HG02870 (cell line): ENCODE results near the gene TBKBP1.

Experiments
- ATAC-seq: cut with Tn5 transposase; IDR thresholded peaks from one replicate; pipeline ENCODE4 v1.9.1; 2021; ENCODE audit warnings: mild to moderate bottlenecking, moderate library complexity; ENCODE audit not compliant: unreplicated experiment

TBKBP1 gene, protein sequence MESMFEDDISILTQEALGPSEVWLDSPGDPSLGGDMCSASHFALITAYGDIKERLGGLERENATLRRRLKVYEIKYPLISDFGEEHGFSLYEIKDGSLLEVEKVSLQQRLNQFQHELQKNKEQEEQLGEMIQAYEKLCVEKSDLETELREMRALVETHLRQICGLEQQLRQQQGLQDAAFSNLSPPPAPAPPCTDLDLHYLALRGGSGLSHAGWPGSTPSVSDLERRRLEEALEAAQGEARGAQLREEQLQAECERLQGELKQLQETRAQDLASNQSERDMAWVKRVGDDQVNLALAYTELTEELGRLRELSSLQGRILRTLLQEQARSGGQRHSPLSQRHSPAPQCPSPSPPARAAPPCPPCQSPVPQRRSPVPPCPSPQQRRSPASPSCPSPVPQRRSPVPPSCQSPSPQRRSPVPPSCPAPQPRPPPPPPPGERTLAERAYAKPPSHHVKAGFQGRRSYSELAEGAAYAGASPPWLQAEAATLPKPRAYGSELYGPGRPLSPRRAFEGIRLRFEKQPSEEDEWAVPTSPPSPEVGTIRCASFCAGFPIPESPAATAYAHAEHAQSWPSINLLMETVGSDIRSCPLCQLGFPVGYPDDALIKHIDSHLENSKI

DNA sequence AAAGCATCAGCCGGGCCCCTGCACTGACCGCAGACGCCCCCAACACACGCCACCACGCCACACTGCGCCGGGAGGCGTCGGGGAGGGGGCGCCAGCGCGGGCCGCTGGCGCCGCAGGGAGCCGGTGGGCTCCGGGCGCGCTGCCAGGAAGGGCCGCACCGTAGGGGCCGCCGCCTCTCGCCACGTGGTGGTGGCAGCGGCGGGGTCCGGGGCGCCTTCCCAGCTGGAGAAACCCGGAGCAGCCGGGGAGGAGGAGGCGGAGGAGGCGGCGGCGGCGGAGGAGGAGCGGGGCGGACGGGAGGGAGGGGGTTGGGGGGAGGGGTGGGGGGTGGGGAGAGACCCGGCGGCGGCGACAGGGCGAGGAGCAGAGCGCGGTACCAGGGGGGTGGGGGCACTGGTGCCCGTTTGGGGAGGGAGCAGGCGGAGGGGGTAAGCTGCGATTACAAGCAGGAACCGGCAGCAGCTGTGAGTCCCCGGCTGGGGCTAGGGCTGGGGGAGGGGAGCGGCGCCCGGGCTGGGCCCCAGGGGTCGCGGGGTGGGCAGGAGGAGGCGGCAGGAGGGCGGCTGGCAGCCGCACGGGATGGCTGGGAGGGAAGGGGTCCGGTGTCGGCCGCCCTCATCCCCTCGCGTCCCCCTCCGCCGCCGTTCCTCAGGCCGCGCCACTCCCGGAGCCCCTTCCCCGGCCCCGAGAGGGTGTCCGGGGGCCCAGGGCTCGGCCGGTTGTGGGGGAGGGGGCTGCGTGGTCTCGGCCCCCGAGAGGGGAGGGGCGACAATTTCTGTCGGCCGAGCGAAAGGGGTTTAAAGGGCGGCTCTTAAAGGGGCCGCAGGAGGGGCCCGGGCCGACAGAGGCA is at the start of gene TBKBP1:
Gene TBKBP1 (plus strand): TSS at position 431 of the 850 bp plus-strand sequence. CDS start 1,952 bp downstream, outside the sequence.
- no peak for ATAC-seq

DNA sequence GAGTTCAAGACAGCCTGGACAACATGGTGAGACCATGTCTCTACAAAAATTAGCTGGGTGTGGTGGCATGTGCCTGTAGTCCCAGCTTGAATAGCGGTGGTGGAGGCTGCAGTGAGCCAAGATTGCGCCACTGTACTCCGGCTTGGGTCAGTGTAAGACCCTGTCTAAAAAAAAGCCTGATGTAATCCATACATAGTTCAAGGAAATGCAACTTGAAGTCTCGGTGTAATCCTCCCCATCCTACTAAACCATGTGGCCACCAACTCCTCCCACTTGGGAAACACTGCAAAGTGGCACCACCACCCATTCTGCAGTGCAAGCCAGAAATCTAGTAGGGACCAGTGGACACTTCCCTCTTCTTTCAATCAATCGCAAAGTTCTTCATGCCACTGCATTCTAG is 49.6 kb upstream of the TBKBP1 start:
- ATAC-seq: no peak

DNA sequence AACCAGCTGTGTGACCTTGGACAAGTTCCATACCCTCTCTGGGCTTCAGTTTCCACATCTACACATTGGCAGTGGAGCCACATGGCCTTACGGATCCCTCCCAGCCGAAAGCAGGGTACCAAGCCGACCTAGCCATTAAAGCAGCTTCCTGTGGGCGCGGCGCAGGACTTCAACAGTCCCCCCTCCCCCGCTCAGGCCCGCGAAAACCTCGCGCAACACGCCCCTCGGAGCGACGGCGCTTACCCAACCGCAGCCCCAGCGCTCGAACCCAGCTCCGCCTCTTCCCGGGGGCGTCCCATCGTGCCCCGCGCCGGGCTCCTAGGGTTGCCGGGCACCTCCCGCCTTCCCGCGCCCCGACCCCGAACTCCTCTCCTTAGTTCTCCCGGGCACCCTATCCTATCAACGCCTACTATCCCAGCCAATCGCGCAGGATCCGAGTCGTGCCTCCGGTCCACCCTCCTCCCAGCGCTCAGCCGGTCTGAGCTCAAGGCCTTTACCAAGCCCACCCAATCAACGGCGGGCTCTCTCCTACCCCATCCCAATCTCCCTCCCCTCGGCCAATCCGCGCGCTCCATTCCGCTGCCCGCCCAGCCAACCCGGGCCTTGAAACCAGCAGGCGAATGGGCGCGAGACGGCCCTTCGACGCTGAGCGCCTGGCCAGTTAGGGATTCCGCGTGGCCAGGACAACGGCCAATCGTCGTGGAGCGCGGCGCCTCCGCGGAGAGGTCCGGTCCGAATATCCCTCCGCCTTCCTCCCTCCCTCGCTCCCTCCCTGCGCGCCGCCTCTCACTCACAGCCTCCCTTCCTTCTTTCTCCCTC is 44.6 kb upstream of the TBKBP1 start, which contains the start of gene KPNB1:
Gene KPNB1 (plus strand): TSS at position 767 of the 819 bp plus-strand sequence. CDS start 326 bp downstream, outside the sequence.
- ATAC-seq: peak; percentile 76

DNA sequence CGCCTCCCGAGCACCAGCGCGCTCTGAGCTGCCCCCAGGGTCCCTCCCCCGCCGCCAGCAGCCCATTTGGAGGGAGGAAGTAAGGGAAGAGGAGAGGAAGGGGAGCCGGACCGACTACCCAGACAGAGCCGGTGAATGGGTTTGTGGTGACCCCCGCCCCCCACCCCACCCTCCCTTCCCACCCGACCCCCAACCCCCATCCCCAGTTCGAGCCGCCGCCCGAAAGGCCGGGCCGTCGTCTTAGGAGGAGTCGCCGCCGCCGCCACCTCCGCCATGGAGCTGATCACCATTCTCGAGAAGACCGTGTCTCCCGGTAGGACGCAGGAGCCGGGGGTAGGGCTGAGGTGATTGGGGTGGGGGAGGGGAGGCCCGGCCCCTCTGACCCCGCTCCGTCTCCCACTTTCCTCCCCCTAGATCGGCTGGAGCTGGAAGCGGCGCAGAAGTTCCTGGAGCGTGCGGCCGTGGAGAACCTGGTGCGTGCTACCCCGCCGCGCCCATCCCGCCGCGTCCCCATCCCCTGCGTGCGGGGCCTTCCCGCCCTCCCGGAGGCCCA is 43.9 kb upstream of the TBKBP1 start:
- no peak for ATAC-seq

DNA sequence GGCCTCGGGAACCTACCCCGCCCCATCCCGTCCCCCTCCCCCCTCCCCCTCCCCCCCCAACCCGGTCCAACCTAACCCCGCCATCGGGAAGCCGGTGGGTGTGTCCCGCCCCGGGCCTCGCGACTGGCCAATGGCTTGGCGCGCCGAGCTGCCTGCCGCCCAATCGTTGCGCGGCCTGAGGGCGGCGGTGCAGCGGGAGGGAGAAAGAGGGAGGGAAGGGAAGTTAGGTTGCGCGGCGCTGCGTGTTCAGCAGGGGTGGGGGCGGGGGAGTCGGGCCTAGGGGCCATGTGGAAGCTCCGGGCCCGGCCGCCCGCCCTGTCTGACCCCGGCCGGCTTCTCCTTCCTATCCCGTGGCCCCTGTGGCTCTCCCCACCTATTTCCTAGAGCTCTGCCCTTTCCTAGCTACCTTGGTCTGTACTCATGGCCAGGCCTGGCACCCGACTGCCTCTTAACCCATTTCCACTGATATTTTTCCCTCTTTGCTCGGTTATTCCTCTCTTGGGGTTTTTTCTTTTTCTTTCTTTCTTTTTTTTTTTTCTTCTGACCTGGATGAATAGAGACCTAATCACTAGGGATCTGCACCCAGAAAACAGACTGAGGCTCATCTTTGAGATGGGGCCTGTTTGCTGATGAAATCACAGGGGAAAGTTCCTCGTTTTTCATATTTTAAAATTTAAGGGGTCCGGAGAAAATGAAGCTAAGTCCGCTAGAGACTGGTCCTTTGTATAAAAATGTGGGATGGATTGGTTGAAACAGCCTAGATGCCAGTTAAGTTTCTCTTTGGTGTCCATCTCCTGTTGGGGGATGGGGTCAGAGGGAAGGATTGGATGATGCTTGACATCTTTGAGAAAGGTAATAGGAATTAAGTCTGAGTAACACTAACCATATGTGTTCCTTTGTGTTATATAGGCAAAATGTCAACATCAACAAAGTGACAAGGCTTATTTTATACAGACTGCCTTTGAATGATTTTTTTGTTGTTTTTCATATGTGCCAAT is 43.1 kb upstream of the TBKBP1 start:
- ATAC-seq: peak; percentile 41

DNA sequence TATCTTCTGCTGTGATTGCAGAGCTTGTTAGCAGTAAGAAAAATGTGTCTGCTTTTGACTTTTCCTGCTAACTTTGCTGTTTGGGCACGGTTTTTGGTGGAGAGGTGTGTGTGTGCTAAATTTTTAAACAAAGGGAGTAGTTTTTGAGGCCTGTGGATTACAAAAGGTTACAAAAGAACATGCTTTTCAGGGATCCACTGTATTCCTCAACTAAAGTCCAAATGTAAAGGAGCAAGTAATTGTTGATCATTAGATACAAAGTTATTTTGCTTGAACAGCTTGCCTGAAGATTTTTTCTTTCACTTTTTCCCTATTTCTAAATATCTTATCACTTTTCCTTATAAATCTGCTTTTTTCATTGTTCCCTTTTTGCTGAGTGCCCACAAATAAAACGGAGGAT is 42.3 kb upstream of the TBKBP1 start:
- ATAC-seq: no peak

DNA sequence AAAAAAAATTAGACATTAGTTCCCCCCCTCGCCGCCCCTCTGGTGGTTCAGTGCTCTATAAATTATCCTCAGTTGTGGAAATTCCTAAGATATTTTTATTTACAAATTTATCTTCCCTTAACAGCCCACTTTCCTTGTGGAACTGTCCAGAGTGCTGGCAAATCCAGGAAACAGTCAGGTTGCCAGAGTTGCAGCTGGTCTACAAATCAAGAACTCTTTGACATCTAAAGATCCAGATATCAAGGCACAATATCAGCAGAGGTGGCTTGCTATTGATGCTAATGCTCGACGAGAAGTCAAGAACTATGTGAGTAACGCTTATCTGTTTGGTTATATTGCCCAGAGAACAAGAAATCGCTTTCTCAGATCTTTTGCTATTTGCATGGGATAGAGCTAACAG is 41.4 kb upstream of the TBKBP1 start:
- ATAC-seq: no peak

DNA sequence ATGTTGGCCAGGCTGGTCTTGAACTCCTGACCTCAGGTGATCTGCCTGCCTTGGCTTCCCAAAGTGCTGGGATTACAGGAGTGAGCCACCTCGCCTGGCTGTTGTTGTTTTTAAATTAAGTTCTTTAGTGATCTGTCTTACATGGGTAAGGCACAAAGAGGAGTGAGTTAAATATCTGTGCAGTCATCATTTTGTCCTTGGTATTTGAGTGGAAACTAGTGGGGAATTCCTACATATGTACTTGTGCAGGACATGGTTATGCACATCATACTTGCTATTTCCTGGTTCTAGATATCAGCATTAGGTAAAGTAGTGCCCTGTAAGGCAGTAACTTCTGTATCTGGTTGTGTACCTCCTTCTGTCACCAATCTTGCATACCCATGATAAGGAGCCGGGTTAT is 40.5 kb upstream of the TBKBP1 start:
- no peak for ATAC-seq

DNA sequence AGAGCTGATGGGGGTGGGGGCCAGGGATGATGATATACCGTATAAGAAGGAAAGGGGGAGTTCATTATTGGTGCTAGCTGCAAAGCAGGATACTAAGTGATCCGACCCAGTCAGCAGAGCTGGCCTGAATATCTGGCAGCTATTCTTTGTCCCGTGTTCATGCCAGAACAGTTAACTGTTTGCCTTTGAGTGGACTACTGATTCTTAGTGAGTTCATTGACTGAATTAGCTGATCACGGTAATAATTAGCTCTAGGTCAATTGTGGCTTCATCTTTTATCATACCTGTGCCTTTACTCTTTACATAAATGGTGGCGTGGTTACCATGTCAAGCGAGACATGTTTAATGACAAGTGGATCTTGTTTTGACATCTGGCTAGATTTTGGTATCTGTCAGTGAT is 39.0 kb upstream of the TBKBP1 start:
- ATAC-seq: no peak

DNA sequence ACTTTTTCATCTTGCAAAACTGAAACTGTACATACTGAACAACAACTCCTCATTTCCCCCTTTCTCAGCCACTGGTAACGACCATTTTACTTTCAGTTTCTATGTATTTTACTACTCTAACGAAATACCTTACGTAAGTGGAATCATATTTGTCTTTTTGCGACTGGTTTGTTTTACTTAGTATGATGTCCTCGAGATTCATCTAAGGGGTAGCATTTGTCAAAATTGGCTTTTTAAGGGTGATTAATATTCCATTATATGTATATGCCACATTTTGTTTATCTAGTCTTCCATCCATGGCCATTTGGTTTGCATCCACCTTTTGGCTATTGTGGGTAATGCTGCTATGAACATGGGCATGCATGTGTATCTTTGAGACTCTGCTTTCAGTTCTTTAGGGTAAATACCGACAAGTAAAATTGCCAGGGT is 33.9 kb upstream of the TBKBP1 start:
- ATAC-seq: peak; percentile 56

DNA sequence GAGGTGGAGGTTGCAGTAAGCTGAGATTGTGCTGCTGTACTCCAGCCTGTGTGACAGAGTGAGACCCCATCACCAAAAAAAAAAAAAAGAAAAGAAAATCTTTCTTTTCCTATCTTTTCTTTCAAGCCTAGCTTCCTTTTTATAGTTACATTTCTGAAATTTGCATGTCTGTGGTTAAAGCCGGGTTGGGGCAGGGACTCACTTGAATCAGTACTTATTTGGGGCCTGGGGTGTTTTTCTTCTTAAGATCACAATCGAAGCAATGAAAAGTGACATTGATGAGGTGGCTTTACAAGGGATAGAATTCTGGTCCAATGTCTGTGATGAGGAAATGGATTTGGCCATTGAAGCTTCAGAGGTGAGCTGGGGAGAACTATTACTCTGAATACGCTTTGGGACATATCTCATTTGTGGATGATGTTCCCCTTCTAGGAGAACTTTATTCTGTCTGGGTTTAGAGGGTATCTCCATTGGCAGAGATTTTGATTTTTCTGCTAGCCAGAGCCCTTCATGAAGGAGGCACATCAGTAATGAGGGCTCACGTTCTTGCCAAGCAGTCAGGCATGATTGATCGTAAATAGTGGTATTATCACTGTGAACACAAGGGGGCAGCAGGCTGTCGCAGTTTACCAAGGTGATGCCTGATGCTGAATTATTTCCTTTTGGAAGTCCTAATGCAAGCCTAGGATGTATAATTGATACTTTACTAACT is 29.9 kb upstream of the TBKBP1 start:
- no peak for ATAC-seq

DNA sequence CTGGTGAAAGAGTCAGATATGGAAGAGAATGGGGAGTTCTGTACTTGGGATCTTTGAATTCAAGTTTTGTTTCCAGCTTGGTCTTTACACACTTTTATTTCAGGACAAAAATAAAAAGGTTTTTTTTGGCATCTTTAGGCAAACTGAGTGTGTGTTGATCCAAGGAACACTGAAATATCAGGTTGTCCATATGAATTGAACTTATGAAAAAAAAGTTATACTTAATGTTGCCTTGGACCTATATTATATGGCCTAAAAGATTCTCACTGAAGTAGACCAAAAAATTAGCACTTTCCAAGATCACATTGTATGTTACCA is 29.4 kb upstream of the TBKBP1 start:
- ATAC-seq: no peak

DNA sequence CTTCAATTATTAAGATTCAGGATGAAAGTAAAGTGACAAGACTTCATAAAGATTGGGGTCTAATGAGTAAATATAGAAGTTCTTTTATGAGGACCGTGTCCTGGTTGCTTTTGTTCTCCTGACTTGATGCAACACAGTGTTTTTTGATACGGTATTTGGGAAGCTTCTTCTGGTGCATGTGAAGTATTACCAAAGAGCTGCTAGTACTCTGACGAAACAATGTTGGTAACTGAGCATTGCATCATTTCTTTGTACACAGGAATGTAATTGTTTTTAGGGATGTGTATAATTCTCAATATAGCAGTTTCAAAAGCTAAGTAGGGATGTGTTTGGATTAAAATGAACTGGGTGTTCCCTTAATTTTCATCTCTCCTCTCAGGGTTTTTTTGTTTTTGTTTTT is 28.3 kb upstream of the TBKBP1 start:
- no peak for ATAC-seq

DNA sequence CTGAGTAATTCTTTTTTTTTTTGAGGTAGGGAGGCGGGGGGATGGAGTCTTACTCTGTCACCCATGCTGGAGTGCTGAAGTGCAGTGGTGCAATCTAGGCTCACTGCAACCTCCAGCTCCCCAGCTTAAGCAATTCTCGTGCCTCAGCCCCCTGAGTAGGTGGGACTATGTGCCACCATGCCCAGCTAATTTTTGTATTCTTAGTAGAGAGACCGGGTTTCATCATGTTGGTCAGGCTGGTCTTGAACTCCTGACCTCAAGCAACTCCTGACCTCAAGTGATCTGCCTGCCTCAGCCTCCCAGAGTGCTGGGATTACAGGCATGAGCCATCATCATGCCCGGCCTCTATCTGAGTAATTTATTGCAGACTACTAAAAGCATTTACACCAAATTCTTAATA is 24.9 kb upstream of the TBKBP1 start:
- no peak for ATAC-seq

DNA sequence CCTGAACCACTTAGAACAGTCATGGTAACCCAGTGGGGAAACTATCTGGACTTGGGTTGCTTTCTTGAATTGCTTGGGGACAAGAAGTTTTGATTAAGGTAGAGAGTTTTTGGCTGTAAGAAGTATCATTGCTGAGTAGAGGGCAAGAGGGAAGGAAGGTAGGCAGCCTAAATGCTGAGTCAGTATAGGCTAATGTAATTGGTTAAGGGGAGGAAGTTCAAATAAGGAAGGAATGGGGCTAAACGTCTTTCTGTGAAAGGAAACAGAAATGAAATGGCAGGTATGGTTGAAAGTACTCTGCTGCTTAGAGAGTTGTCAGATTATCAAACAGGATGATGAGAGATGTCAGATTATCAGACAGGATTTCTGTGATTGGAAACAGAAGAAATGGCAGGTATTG is 23.9 kb upstream of the TBKBP1 start:
- no peak for ATAC-seq

DNA sequence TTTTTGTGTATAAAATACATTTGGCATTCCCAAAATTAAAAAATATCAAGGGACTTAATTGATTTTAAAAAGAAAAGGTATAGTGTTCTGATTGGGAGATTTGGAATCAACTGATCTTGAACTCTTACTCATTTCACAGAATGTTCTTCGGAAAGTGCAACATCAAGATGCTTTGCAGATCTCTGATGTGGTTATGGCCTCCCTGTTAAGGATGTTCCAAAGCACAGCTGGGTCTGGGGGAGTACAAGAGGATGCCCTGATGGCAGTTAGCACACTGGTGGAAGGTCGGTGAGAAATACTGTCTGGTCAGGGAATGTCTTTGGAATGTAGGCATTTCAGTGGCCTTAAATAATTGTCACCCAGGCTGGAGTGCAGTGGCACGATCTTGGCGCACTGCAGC is 19.5 kb upstream of the TBKBP1 start:
- no peak for ATAC-seq

DNA sequence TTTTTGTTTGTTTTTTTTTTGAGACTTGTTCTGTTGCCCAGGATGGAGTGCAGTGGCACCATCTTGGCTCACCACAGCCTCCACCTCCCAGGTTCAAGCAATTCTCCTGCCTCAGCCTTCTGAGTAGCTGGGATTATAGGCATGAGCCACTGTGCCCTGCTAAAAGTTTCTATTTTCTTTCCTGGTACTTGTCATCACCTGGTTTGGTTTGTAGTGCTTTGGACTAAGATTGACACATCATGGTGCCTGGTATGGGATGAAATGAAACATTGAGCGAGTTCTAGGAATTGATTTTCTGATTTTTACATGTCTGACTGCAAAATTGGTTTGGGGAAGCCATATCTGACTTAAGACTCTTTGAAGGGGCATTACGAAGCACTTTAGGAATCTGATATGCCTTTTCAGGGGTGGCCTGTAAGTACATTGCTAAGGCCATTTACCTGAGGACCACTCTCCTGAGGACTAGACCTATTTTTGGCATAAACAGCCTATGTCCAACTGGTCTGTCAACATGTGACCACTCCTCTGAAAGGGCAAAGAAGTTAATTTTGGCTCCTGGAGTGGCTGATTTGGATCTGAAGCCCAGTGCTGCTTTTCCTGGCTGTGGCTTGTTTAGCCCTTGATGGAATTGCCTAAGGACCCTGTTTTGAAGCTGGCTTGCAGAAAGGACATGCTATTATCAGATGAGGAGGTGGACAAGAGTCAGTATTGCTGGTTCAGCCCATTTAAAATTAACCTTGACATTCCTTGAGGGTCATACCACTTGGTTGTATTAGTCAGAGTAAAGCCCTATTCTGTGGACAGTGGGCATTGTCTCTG is 18.4 kb upstream of the TBKBP1 start:
- ATAC-seq: no peak

DNA sequence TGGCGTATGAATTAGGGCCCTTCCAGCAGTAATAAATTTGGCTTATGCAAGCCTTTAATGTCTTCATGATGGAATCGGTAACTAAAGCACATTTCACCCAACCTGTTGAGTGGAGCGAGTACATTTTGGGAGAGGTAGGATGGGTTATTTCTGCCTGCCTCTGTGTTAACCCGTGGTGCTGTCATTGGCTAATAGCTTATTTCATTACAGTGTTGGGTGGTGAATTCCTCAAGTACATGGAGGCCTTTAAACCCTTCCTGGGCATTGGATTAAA is 17.8 kb upstream of the TBKBP1 start:
- no peak for ATAC-seq
